Spleen (tissue), 11 donors: ENCODE results near the gene SYNGR4. TPM values are rescaled to one million over a fixed set of nuclear protein-coding genes. Genes with fewer than 3 reads are reported as not detected.
"Not testable (repeated sequence)": the region's sequence is repeated elsewhere in the genome, so short reads cannot be mapped to it uniquely, and the experiment has no call there.

Source experiments
- DNase-seq: peaks from one replicate; pipeline ENCODE4 v3.0.0-alpha.2; 2020
- H3K27ac ChIP-seq, 8 donors: fragments of 200-600 bp; sonication (generic) in 7 of 8; 1 replicate in 4 of 8; 2 replicates in 4 of 8; pipeline versions ENCODE4 v1.5.0 to v1.8.0; 2016 to 2021; ENCODE audit warnings: inconsistent platforms in 4 of 8, mild to moderate bottlenecking in 4 of 8, moderate library complexity in 1 of 8
- H3K27me3 ChIP-seq, 7 donors: fragments of 200-600 bp; sonication (generic) in 6 of 7; replicated peaks in 1 of 7; 1 replicate in 4 of 7; 2 replicates in 3 of 7; pipeline versions ENCODE4 v1.5.0 to v1.8.0; 2016 to 2021; ENCODE audit warnings: inconsistent platforms in 3 of 7, mild to moderate bottlenecking in 1 of 7
- H3K36me3 ChIP-seq, 6 donors: fragments of 200-600 bp; sonication (generic) in 5 of 6; 1 replicate in 4 of 6; 2 replicates in 2 of 6; pipeline versions ENCODE4 v1.5.0 to v1.8.0; 2016 to 2021; ENCODE audit warnings: inconsistent platforms in 2 of 6
- H3K4me1 ChIP-seq, 6 donors: fragments of 200-600 bp; sonication (generic) in 5 of 6; 1 replicate in 3 of 6; 2 replicates in 3 of 6; pipeline versions ENCODE4 v1.5.0 to v1.8.0; 2016 to 2021; ENCODE audit warnings: inconsistent platforms in 3 of 6
- H3K4me3 ChIP-seq, 8 donors: fragments of 200-600 bp; sonication (generic) in 7 of 8; 1 replicate in 4 of 8; 2 replicates in 4 of 8; pipeline versions ENCODE4 v1.5.0 to v1.8.0; 2016 to 2021; ENCODE audit warnings: inconsistent platforms in 4 of 8, mild to moderate bottlenecking in 4 of 8, moderate library complexity in 2 of 8
- H3K9me3 ChIP-seq, 8 donors: fragments of 200-600 bp; sonication (generic) in 7 of 8; 1 replicate in 4 of 8; 2 replicates in 4 of 8; pipeline versions ENCODE4 v1.5.0 to v1.8.0; 2016 to 2021; ENCODE audit warnings: inconsistent platforms in 4 of 8
- POLR2A ChIP-seq, 3 donors: fragments of 450-650 bp; IDR thresholded peaks; one replicate each; pipeline ENCODE4 v1.5.1; 2017; ENCODE audit warnings: antibody characterized with exemption in 3 of 3, mild to moderate bottlenecking in 1 of 3
- POLR2AphosphoS5 ChIP-seq, 3 donors: sonication (generic); formaldehyde crosslinking; IDR thresholded peaks; one replicate each; pipeline ENCODE4 v1.5.1; 2017; ENCODE audit warnings: antibody characterized with exemption in 3 of 3
- WGBS, 5 donors: extraction: QIAGEN DNeasy Blood & Tissue Kit in 3 of 5; methylation state at CpG; one replicate each; pipeline versions ENCODE4 v1.1.5 to v1.1.7; 2013 to 2018; 5-methylcytosine and 5-hydroxymethylcytosine counted together
- intact Hi-C: fragments of 100-400 bp; cut with DNase I; formaldehyde crosslinking; loops from one replicate; pipeline ENCODE4 v1.15.0; 2023; ENCODE audit warnings: low total_unique reads
- polyA plus RNA-seq, 3 donors: library from polyadenylated mRNA; stranded (reverse); fragments of 200-250 nt; gene quantifications; one replicate each; pipeline ENCODE4 v1.2.1, GENCODE V29; 2013
- total RNA-seq, 7 donors: library from RNA; depleted of rRNA in 3 of 7; stranded (reverse); fragments of >200 nt in 3 of 7; fragmentation: NEBNext Ultra II Directional in 4 of 7; extraction: Animal tissue kit (Norgen Biotek cat#: 25700) in 4 of 7; gene quantifications; one replicate each; pipeline versions ENCODE4 v1.1.0 to v1.2.1, GENCODE V29; 2016 to 2021
- TF ChIP-seq, protein P1 (sequence below), 11 experiments: fragments of 200-600 bp in 7 of 11; fragments of 450-650 bp in 4 of 11; sonication (generic) in 4 of 11; IDR thresholded peaks in 8 of 11; conservative IDR thresholded peaks in 3 of 11; 1 replicate in 7 of 11; 2 replicates in 4 of 11; pipeline versions ENCODE4 v1.4.0 to v1.8.0; 2016 to 2021; ENCODE audit warnings: antibody characterized with exemption in 11 of 11, inconsistent platforms in 4 of 11, mild to moderate bottlenecking in 1 of 11
- donor health status: healthy with polysubstance abuse.
- donor health status: DM: no; HTN: no; CAD: no; lungs with moderate emphysema.
- donor health status: DM: no; HTN: no; CAD: no.
- donor health status: Bipolar disorder and iron deficiency.
- donor health status: healthy.
- donor health status: DM: no; HTN: no; CAD: no.
- donor health status: DM: yes; HTN: yes; CAD: no.

SYNGR4 gene
- total and polyA plus RNA-seq, 10 donors: 0.09 TPM; not detected in 9

DNA sequence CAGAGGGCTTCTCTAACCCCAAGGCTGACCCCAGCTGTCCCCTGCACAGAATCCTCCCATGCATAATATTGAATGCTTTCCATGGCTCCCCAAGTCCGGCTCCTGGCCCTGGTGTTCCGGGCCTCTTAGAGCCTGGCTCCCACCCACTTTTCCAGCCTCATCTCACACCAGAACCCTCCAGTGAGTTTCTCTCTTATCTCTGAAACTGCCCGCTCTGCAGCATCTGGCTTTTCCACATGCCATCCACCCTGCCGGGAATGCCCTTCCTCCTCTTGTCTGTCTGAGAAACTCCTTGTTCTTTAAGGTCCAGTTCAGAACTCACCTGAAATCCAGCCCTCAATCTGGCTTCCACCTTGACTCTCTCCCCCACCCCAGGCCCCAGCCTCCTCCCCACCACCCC is 6.8 kb downstream of the SYNGR4 start:
- intact Hi-C loops: no loop called here
- DNase-seq: no peak
- Histone ChIP-seq H3K4me1 (no peaks in the 10 kb centered on the region), H3K27me3 (no peaks in the 10 kb centered on the region), H3K4me3 (no peak overlapping the region), H3K27ac (no peak overlapping the region), H3K36me3 (no peaks in the 10 kb centered on the region), H3K9me3 (no peaks in the 10 kb centered on the region)
- WGBS, 5 donors: 78 to 91% (median 83%) methylated on average over 4 of the region's 4 CpGs
- TF ChIP-seq POLR2AphosphoS5 (IDR thresholded peaks at IDR 0.05) (no peak), POLR2A (IDR thresholded peaks at IDR 0.05) (no peak)
- TF ChIP-seq, protein P1, sequence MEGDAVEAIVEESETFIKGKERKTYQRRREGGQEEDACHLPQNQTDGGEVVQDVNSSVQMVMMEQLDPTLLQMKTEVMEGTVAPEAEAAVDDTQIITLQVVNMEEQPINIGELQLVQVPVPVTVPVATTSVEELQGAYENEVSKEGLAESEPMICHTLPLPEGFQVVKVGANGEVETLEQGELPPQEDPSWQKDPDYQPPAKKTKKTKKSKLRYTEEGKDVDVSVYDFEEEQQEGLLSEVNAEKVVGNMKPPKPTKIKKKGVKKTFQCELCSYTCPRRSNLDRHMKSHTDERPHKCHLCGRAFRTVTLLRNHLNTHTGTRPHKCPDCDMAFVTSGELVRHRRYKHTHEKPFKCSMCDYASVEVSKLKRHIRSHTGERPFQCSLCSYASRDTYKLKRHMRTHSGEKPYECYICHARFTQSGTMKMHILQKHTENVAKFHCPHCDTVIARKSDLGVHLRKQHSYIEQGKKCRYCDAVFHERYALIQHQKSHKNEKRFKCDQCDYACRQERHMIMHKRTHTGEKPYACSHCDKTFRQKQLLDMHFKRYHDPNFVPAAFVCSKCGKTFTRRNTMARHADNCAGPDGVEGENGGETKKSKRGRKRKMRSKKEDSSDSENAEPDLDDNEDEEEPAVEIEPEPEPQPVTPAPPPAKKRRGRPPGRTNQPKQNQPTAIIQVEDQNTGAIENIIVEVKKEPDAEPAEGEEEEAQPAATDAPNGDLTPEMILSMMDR (IDR thresholded peaks at IDR 0.05 in 8 of 11, conservative IDR thresholded peaks at IDR 0.05 in 3 of 11): no peak

DNA sequence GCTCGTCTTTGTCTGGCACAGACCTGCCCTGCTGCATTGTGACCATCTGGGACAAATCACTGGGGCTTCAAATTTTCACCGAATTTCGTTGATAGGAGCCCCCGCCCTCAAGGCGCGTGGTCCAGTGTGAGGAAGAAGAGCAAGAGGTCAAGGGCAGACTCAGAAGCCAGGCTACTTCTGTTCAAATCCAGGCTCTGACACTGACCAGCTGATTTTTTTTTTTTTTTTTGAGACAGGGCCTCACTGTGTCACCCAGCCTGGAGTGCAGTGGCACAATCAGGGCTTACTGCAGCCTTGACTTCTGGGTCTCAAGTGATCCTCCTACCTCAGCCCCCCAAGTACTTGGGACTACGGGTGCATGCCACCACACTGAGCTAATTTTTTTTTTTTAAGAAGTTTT is 7.2 kb downstream of the SYNGR4 start:
- Histone ChIP-seq H3K9me3 (no peaks in the 10 kb centered on the region), H3K27ac (no peak overlapping the region), H3K27me3 (no peaks in the 10 kb centered on the region), H3K36me3 (no peaks in the 10 kb centered on the region), H3K4me3 (no peak overlapping the region), H3K4me1 (no peaks in the 10 kb centered on the region)
- intact Hi-C loops: no loop called here
- TF ChIP-seq POLR2A (IDR thresholded peaks at IDR 0.05) (no peak), POLR2AphosphoS5 (IDR thresholded peaks at IDR 0.05) (no peak)
- TF ChIP-seq, protein P1 (IDR thresholded peaks at IDR 0.05 in 8 of 11, conservative IDR thresholded peaks at IDR 0.05 in 3 of 11): no peak
- WGBS, 5 donors: 74 to 82% (median 79%) methylated on average over 7 of the region's 7 CpGs
- no peak for DNase-seq

DNA sequence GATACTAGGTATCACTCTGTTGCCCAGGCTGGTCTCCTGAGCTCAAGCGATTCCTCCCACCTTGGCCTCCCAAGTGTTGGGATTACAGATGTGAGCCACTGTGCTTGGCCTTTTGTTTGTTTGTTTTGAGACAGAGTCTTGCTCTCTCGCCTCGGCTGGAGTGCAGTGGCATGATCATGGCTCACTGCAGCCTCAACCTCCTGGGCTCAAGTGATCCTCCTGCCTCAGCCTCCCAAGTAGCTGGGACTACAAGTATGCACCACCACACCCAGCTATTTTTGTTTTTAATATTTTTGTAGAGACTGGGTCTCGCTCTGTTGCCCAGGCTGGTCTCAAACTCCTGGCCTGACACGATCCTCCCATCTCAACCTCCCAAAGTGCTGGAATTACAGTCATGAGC is 7.6 kb downstream of the SYNGR4 start:
- DNase-seq, H3K4me3 ChIP-seq, H3K9me3 ChIP-seq, H3K36me3 ChIP-seq, H3K27ac ChIP-seq, H3K27me3 ChIP-seq, H3K4me1 ChIP-seq, intact Hi-C loops: not testable (repeated sequence)
- 91 to 98% (median 95%) methylated on average over 5 of the region's 5 CpGs for WGBS, 5 donors

DNA sequence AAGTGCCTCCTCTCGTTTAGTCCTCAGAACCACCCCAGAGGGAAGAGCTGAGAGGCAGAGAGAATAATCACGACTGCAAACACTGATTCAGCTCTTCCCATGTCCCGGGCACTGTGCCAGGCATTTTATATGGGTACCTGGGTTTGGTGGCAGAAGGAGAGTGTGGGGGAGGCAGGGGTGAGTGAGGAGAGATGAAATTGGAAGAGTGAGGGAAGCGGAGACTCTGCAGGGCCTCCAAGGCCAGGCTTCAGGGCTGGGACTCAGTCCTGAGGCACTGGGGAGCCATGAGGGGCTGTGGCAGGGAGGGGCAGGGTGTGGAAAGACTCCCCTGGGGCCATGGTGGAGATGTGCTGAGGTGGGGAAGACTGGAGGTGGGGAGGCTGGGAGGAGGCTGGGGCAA is 8.7 kb downstream of the SYNGR4 start:
- Histone ChIP-seq H3K36me3 (no peaks in the 10 kb centered on the region), H3K4me3 (no peak overlapping the region), H3K27ac (no peak overlapping the region), H3K9me3 (no peaks in the 10 kb centered on the region), H3K4me1 (peaks cover 0 to 5% (median 0%) of the 10 kb centered on the region in 6 donors), H3K27me3 (no peaks in the 10 kb centered on the region)
- WGBS, 5 donors: 56 to 78% (median 72%) methylated on average over 4 of the region's 4 CpGs
- TF ChIP-seq, protein P1 (IDR thresholded peaks at IDR 0.05 in 8 of 11, conservative IDR thresholded peaks at IDR 0.05 in 3 of 11): no peak
- no peak for TF ChIP-seq POLR2A (IDR thresholded peaks at IDR 0.05)
- TF ChIP-seq POLR2AphosphoS5 (IDR thresholded peaks at IDR 0.05): no peak
- no peak for DNase-seq
- intact Hi-C loops: no loop called here

DNA sequence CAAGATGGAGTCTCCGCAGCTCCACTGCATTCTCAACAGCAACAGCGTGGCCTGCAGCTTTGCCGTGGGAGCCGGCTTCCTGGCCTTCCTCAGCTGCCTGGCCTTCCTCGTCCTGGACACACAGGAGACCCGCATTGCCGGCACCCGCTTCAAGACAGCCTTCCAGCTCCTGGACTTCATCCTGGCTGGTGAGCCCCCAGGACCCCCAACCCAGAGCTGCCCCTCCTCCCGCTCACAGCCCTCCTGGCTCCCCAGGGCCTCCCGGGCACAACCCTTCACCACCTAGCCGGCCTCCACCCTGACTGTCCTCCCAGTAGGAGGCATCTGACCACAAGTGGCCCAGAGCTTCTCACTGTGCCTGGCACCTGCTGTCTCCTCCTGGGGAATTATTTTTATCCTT is 9.4 kb downstream of the SYNGR4 start:
- Histone ChIP-seq H3K4me1 (peaks cover 0 to 5% (median 0%) of the 10 kb centered on the region in 6 donors), H3K27ac (no peak overlapping the region), H3K9me3 (no peaks in the 10 kb centered on the region), H3K27me3 (no peaks in the 10 kb centered on the region), H3K36me3 (no peaks in the 10 kb centered on the region), H3K4me3 (no peak overlapping the region)
- WGBS, 5 donors: 83 to 96% (median 90%) methylated on average over 11 of the region's 11 CpGs
- intact Hi-C loops: no loop called here
- TF ChIP-seq POLR2A (IDR thresholded peaks at IDR 0.05) (no peak), POLR2AphosphoS5 (IDR thresholded peaks at IDR 0.05) (no peak)
- TF ChIP-seq, protein P1 (IDR thresholded peaks at IDR 0.05 in 8 of 11, conservative IDR thresholded peaks at IDR 0.05 in 3 of 11): no peak
- DNase-seq: no peak
